ENCODE data around the gene AGBL4. TPM values are rescaled to one million over a fixed set of nuclear protein-coding genes. Genes with fewer than 3 reads are reported as not detected.

The AGBL4 gene
- total and polyA plus RNA-seq, 2 of the 4 experiments (the other 2 are of a cell fraction): not detected

GRCh38 chr1:48495911-48496310 is 1527.8 kb downstream of the AGBL4 start:
- H4K91ac ChIP-seq (ENCODE audit: insufficient read depth, low read depth, low read length): no peak overlapping the region
- H3K9me3 ChIP-seq (ENCODE audit: control insufficient read depth, insufficient read depth, low read length): no peaks in the 10 kb centered on the region
- DNase-seq (no peak), ATAC-seq (ENCODE audit: low read depth) (no peak)
- dilution Hi-C loops (cut with HindIII; ENCODE audit: low sequenced_read_pairs, unreplicated experiment) (no loop called here), intact Hi-C loops (cut with micrococcal nuclease) (loop anchor here (10.0 kb wide), 1 partner anchor 1321 kb away; no protein-coding TSS in a partner anchor), in situ Hi-C loops (cut with MboI; ENCODE audit: low sequenced_read_pairs) (no loop called here)
- BruUV-seq (replicated peaks): no TSS peak
- H3K4me1 ChIP-seq (ENCODE audit: control insufficient read depth, insufficient read depth, low read length): peaks cover 18% of the 10 kb centered on the region
- H3K79me1 ChIP-seq (ENCODE audit: low read depth in 1 of 2, low read length in 2 of 2): no peaks in the 10 kb centered on the region
- H3K56ac ChIP-seq (ENCODE audit: extremely low read depth, insufficient read depth, low read length): no peak overlapping the region
- H4K8ac ChIP-seq (ENCODE audit: low read depth in 2 of 2, low read length in 2 of 2): no peak overlapping the region
- H2AFZ ChIP-seq (replicated peaks; ENCODE audit: low read length, poor library complexity): peak overlapping the region; percentile 37
- no peak overlapping the region for H3K14ac ChIP-seq (replicated peaks; ENCODE audit: low read depth, low read length)
- TF ChIP-seq NFE2L2 (IDR thresholded peaks at IDR 0.05; ENCODE audit: low read depth, low read length): no peak
- no peak for TF ChIP-seq MAFK (IDR thresholded peaks at IDR 0.05; ENCODE audit: low read depth, low read length)
- no peak for TF ChIP-seq MAZ (IDR thresholded peaks at IDR 0.05; ENCODE audit: borderline replicate concordance, low read depth, low read length)
- TF ChIP-seq BHLHE40 (IDR thresholded peaks at IDR 0.05; ENCODE audit: low read depth, low read length): no peak
- TF ChIP-seq RFX5 (IDR thresholded peaks at IDR 0.05; ENCODE audit: low read depth, low read length): no peak
- TF ChIP-seq POLR2A (IDR thresholded peaks at IDR 0.05; ENCODE audit: low read depth, low read length): no peak
- no peak for TF ChIP-seq SMC3 (IDR thresholded peaks at IDR 0.05; ENCODE audit: low read depth, low read length)
- TF ChIP-seq MXI1 (IDR thresholded peaks at IDR 0.05; ENCODE audit: borderline replicate concordance, low read depth, low read length): no peak
- TF ChIP-seq FOS (IDR thresholded peaks at IDR 0.05; ENCODE audit: low read depth, low read length): no peak
- TF ChIP-seq CEBPB (IDR thresholded peaks at IDR 0.05; ENCODE audit: low read depth, low read length): no peak
- no peak for TF ChIP-seq CHD1 (IDR thresholded peaks at IDR 0.05; ENCODE audit: low read depth, low read length)
- no peak for TF ChIP-seq CTCF (conservative IDR thresholded peaks at IDR 0.05; ENCODE audit: low read depth, low read length)
- TF ChIP-seq RCOR1 (IDR thresholded peaks at IDR 0.05; ENCODE audit: insufficient replicate concordance, low read length): no peak
- no peak for TF ChIP-seq RAD21 (IDR thresholded peaks at IDR 0.05; ENCODE audit: low read length)
- TF ChIP-seq USF2 (IDR thresholded peaks at IDR 0.05; ENCODE audit: low read depth, low read length): no peak
- TF ChIP-seq ELK1 (IDR thresholded peaks at IDR 0.05; ENCODE audit: borderline replicate concordance, low read depth, low read length): no peak
- no peak overlapping the region for H2AK5ac ChIP-seq (ENCODE audit: low read depth, low read length)
- H2BK120ac ChIP-seq (ENCODE audit: low read depth, low read length): no peak overlapping the region
- WGBS, 2 experiments (ENCODE audit: extremely low coverage in 2 of 2, insufficient read length in 1 of 2): 100% methylated on average over 1 of the region's 3 CpGs; no CpG with 5 or more reads in 1 of the 2 experiments
- ChIA-PET CTCF (no interaction called here), POLR2A (ENCODE audit: unreplicated experiment) (no interaction called here)
- H3K4ac ChIP-seq (ENCODE audit: low read depth, low read length): no peak overlapping the region
- H2BK20ac ChIP-seq (ENCODE audit: low read depth, low read length): no peak overlapping the region
- H2BK15ac ChIP-seq (ENCODE audit: low read depth, low read length): no peak overlapping the region
- H3K4me3 ChIP-seq (ENCODE audit: insufficient read depth, low read depth, low read length): no peak overlapping the region
- no peaks in the 10 kb centered on the region for H3K36me3 ChIP-seq (ENCODE audit: control insufficient read depth, insufficient read depth, low read length)
- no peak overlapping the region for H3K9ac ChIP-seq (ENCODE audit: low read depth, low read length)
- H4K20me1 ChIP-seq (ENCODE audit: insufficient read depth, low read length): peaks cover 3% of the 10 kb centered on the region; the same call in 1 of the 2 replicates
- no peak overlapping the region for H3K27ac ChIP-seq (ENCODE audit: insufficient read depth, low read length)
- H3K23ac ChIP-seq (ENCODE audit: low read depth, low read length): no peak overlapping the region
- H2BK5ac ChIP-seq (ENCODE audit: low read depth, low read length, poor library complexity, severe bottlenecking): no peak overlapping the region
- H3K27me3 ChIP-seq (ENCODE audit: control insufficient read depth, insufficient read depth, low read length): no peaks in the 10 kb centered on the region
- H3K18ac ChIP-seq (ENCODE audit: low read depth, low read length): peak overlapping the region; percentile 26; the same call in 1 of the 2 replicates
- H3K4me2 ChIP-seq (ENCODE audit: low read depth, low read length): no peak overlapping the region
- H4K5ac ChIP-seq (ENCODE audit: low read depth, low read length): no peak overlapping the region
- H3K9me1 ChIP-seq (ENCODE audit: insufficient read depth, low read length): peaks cover 10% of the 10 kb centered on the region
- H2AK9ac ChIP-seq (replicated peaks; ENCODE audit: low read depth, low read length, poor library complexity): no peak overlapping the region
